Osteoblast (primary cell): ENCODE results near the gene SFTPA2. TPM values are rescaled to one million over a fixed set of nuclear protein-coding genes. Genes with fewer than 3 reads are reported as not detected.
A peak's percentile ranks its signal among the peaks of the same experiment; 100 is the strongest.
"Not testable (repeated sequence)": the region's sequence is repeated elsewhere in the genome, so short reads cannot be mapped to it uniquely, and the experiment has no call there.

Experiments
- DNase-seq: peaks from one replicate; pipeline ENCODE4 v3.0.0; 2011; ENCODE audit warnings: low spot score, mixed read lengths; ENCODE audit not compliant: insufficient read length; ENCODE audit errors: missing footprints
- H2AFZ ChIP-seq: 2 replicates; pipeline ENCODE4 v1.6.0; 2011; ENCODE audit warnings: mild to moderate bottlenecking, low read length
- H3K27ac ChIP-seq: 2 replicates; pipeline ENCODE4 v1.5.1; 2011; ENCODE audit warnings: mild to moderate bottlenecking, low read depth, low read length, moderate library complexity
- H3K27me3 ChIP-seq: 2 replicates; pipeline ENCODE4 v1.6.0; 2012; ENCODE audit warnings: mild to moderate bottlenecking, control low read depth, inconsistent platforms, low read length, moderate library complexity; ENCODE audit not compliant: insufficient read depth
- H3K36me3 ChIP-seq: 2 replicates; pipeline ENCODE4 v1.5.1; 2011; ENCODE audit warnings: mild to moderate bottlenecking, low read length, control low read depth, moderate library complexity; ENCODE audit not compliant: insufficient read depth
- H3K4me1 ChIP-seq: 2 replicates; pipeline ENCODE4 v1.5.1; 2011; ENCODE audit warnings: mild to moderate bottlenecking, low read length, control low read depth, moderate library complexity; ENCODE audit not compliant: insufficient read depth
- H3K4me2 ChIP-seq: 2 replicates; pipeline ENCODE4 v1.6.0; 2011; ENCODE audit warnings: mild to moderate bottlenecking, low read length; ENCODE audit not compliant: insufficient read depth
- H3K4me3 ChIP-seq: fragments of 200-600 bp; sonication (generic); 3 replicates; pipeline ENCODE4 v1.5.1; 2012; ENCODE audit warnings: mild to moderate bottlenecking, low read length, inconsistent platforms; ENCODE audit not compliant: insufficient read depth
- H3K79me2 ChIP-seq: 2 replicates; pipeline ENCODE4 v1.6.0; 2012; ENCODE audit warnings: mild to moderate bottlenecking, low read length, control low read depth, inconsistent platforms; ENCODE audit not compliant: insufficient read depth
- H3K9me3 ChIP-seq: 2 replicates; pipeline ENCODE4 v1.5.1; 2011; ENCODE audit warnings: low read depth, low read length, control low read depth
- H4K20me1 ChIP-seq: 2 replicates; pipeline ENCODE4 v1.6.0; 2012; ENCODE audit warnings: mild to moderate bottlenecking, low read length, control low read depth; ENCODE audit not compliant: insufficient read depth
- total RNA-seq: library from RNA; depleted of rRNA; stranded (reverse); fragments of >200 nt; gene quantifications from 2 replicates; pipeline ENCODE4 v1.2.3, GENCODE V29; 2012
- TF ChIP-seq, protein P1 (sequence below): IDR thresholded peaks from 2 replicates; pipeline ENCODE4 v1.5.1; 2011; ENCODE audit warnings: mild to moderate bottlenecking, low read depth, low read length, moderate library complexity; ENCODE audit errors: extremely low read depth

Gene SFTPA2
- total RNA-seq, 1 donor: not detected

DNA sequence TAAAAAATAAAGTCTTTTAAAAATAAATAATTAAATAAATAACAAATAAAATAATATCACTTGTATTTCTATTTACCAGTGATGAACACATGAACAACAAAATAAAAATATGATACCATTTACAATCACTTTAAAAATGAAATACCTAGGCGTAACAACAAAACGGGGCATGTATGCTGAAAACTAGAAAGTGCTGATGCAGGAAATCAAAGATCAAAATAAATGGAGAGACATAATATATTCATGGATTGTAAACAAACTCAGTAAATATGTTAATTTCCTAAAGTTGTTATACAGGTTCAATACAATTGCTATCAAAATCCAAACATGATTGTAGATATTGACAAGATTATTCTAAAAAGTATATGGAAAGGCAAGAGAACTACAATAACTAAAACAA, 19.2 kb upstream of the SFTPA2 start:
- Histone ChIP-seq H3K79me2 (no peaks in the 10 kb centered on the region), H3K4me1 (no peaks in the 10 kb centered on the region), H3K9me3 (no peaks in the 10 kb centered on the region), H3K4me2 (no peak overlapping the region), H3K27ac (no peak overlapping the region), H3K27me3 (peaks cover 28% of the 10 kb centered on the region), H4K20me1 (no peaks in the 10 kb centered on the region), H2AFZ (no peak overlapping the region), H3K36me3 (no peaks in the 10 kb centered on the region), H3K4me3 (no peak overlapping the region)
- DNase-seq: no peak
- TF ChIP-seq, protein P1, sequence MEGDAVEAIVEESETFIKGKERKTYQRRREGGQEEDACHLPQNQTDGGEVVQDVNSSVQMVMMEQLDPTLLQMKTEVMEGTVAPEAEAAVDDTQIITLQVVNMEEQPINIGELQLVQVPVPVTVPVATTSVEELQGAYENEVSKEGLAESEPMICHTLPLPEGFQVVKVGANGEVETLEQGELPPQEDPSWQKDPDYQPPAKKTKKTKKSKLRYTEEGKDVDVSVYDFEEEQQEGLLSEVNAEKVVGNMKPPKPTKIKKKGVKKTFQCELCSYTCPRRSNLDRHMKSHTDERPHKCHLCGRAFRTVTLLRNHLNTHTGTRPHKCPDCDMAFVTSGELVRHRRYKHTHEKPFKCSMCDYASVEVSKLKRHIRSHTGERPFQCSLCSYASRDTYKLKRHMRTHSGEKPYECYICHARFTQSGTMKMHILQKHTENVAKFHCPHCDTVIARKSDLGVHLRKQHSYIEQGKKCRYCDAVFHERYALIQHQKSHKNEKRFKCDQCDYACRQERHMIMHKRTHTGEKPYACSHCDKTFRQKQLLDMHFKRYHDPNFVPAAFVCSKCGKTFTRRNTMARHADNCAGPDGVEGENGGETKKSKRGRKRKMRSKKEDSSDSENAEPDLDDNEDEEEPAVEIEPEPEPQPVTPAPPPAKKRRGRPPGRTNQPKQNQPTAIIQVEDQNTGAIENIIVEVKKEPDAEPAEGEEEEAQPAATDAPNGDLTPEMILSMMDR: no peak

GRCh38 chr10:79570624-79571023, 10.4 kb upstream of the SFTPA2 start:
- H3K36me3 ChIP-seq, H3K27me3 ChIP-seq, H3K9me3 ChIP-seq, H3K79me2 ChIP-seq, H2AFZ ChIP-seq, H3K4me2 ChIP-seq, H3K4me3 ChIP-seq, H3K4me1 ChIP-seq, H3K27ac ChIP-seq, DNase-seq, H4K20me1 ChIP-seq: not testable (repeated sequence)

GRCh38 chr10:79563426-79563825, 3.2 kb upstream of the SFTPA2 start:
- H3K9me3 ChIP-seq: no peaks in the 10 kb centered on the region
- no peaks in the 10 kb centered on the region for H3K4me1 ChIP-seq
- no peak overlapping the region for H3K4me3 ChIP-seq
- DNase-seq: no peak
- H4K20me1 ChIP-seq: no peaks in the 10 kb centered on the region
- no peaks in the 10 kb centered on the region for H3K79me2 ChIP-seq
- H3K27ac ChIP-seq: no peak overlapping the region
- TF ChIP-seq, protein P1: no peak
- H2AFZ ChIP-seq: no peak overlapping the region
- H3K27me3 ChIP-seq: peaks cover 32% of the 10 kb centered on the region
- H3K36me3 ChIP-seq: no peaks in the 10 kb centered on the region
- no peak overlapping the region for H3K4me2 ChIP-seq

DNA sequence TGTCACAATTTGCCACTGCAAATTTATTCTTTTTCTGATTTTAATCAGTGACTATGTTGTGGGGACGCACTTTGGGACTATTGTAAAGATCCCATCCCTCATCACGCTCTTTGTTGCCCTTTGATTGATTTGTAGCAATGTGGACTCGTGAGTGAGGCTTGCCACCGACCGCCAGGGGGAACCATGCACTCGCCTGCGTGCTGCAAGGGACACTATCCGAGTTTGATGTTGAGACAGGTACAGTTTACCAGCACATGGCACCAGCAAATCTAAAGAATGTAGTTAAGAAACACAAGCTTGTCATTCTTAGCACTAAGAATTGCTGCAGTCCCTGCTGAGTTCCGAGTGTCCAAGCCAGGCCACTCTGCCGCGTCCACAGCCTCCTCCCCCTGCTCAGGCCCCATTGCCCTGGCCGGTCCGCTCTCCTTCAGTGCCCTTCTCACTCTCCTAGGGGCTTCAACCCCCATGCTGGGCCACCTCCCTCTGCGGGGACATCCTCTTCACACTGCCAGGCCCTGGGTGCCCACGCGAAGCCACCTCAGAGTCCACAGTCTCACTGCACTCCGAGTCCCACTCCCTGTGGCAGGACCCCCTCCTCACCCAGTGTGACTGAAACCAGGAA, 2.0 kb upstream of the SFTPA2 start:
- no peaks in the 10 kb centered on the region for H3K79me2 ChIP-seq
- H3K36me3 ChIP-seq: no peaks in the 10 kb centered on the region
- H3K27ac ChIP-seq: no peak overlapping the region
- H3K4me2 ChIP-seq: peak overlapping the region; percentile 68
- H3K4me3 ChIP-seq: peak overlapping the region; percentile 38
- H4K20me1 ChIP-seq: no peaks in the 10 kb centered on the region
- H3K4me1 ChIP-seq: no peaks in the 10 kb centered on the region
- DNase-seq: peak; percentile 87
- H3K9me3 ChIP-seq: no peaks in the 10 kb centered on the region
- TF ChIP-seq, protein P1: peak; percentile 93
- H2AFZ ChIP-seq: peak overlapping the region; percentile 71
- peaks cover 30% of the 10 kb centered on the region for H3K27me3 ChIP-seq
